Chondrocyte (in vitro differentiated cells): Measurements from ENCODE around the gene PKD1. TPM values are rescaled to one million over a fixed set of nuclear protein-coding genes. Genes with fewer than 3 reads are reported as not detected.

ENCODE experiments used
- DNase-seq: peaks from one replicate; pipeline ENCODE4 v3.0.0; 2021; ENCODE audit warnings: mixed read lengths, low spot score
- H3K27ac Mint-ChIP-seq: one replicate; pipeline ENCODE4 v1.8.0; 2021; ENCODE audit warnings: mild to moderate bottlenecking, moderate library complexity, mixed read lengths; ENCODE audit not compliant: unreplicated experiment
- H3K27me3 Mint-ChIP-seq: 2 replicates; pipeline ENCODE4 v1.8.0; 2021; ENCODE audit warnings: low read depth, mixed read lengths
- H3K36me3 Mint-ChIP-seq: 2 replicates; pipeline ENCODE4 v1.8.0; 2021; ENCODE audit warnings: low read depth, mixed read lengths
- H3K4me1 Mint-ChIP-seq: 2 replicates; pipeline ENCODE4 v1.8.0; 2021; ENCODE audit warnings: low read depth, mild to moderate bottlenecking, mixed read lengths
- H3K4me3 Mint-ChIP-seq: one replicate; pipeline ENCODE4 v1.8.0; 2021; ENCODE audit warnings: mild to moderate bottlenecking, moderate library complexity, mixed read lengths; ENCODE audit not compliant: unreplicated experiment
- H3K9me3 Mint-ChIP-seq: 2 replicates; pipeline ENCODE4 v1.8.0; 2021; ENCODE audit warnings: low read depth, mixed read lengths
- total RNA-seq: library from RNA; stranded (reverse); gene quantifications from 3 replicates; pipeline ENCODE4 v1.2.1, GENCODE V29; 2021
- TF ChIP-seq, protein P1 (sequence below): fragments of 200-600 bp; sonication (generic); IDR thresholded peaks from 2 replicates; pipeline ENCODE4 v1.5.0; 2021; ENCODE audit warnings: antibody characterized with exemption, mild to moderate bottlenecking, moderate library complexity

The PKD1 gene
- total RNA-seq, 1 donor from 2014 or later = 230 TPM

DNA sequence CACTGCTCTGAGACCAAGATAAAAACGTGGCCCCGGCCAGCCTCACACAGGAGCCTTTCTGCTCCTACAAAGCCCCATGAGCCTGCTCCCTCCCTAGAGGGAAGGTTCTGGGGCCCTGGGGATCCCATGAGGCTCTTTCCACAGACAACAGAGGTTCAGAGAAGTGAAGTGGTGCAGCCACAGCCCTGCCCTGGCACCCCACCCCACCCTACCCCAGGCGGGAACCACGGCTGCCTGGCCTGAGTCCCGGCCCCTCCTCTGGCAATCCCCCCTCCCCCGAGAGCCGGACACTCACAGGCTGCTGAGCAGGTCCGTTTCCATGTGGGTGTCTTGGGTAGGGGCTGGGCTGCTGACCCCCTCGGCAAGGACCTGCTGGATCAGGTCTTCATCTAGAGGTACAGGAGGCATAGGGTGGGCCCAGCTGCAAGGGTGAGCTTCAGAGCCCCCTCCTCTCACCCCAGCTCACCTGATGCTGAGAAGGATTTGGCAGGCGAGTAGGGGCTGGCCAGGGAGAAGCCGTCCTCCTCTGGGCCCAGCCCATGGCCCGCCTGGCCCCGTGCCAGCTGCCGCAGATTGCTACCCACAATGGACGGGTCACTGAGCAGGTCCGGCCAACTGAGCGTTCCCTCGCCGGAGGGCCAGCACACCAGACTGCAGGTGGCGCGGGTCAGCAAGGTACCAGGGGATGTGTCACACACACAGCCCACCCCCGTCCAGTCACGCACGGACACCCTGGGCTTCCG lies 38.7 kb downstream of the PKD1 start:
- peaks cover 16% of the 10 kb centered on the region for H3K36me3 Mint-ChIP-seq
- H3K27me3 Mint-ChIP-seq = no peaks in the 10 kb centered on the region
- TF ChIP-seq, protein P1, sequence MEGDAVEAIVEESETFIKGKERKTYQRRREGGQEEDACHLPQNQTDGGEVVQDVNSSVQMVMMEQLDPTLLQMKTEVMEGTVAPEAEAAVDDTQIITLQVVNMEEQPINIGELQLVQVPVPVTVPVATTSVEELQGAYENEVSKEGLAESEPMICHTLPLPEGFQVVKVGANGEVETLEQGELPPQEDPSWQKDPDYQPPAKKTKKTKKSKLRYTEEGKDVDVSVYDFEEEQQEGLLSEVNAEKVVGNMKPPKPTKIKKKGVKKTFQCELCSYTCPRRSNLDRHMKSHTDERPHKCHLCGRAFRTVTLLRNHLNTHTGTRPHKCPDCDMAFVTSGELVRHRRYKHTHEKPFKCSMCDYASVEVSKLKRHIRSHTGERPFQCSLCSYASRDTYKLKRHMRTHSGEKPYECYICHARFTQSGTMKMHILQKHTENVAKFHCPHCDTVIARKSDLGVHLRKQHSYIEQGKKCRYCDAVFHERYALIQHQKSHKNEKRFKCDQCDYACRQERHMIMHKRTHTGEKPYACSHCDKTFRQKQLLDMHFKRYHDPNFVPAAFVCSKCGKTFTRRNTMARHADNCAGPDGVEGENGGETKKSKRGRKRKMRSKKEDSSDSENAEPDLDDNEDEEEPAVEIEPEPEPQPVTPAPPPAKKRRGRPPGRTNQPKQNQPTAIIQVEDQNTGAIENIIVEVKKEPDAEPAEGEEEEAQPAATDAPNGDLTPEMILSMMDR = no peak
- no peak overlapping the region for H3K27ac Mint-ChIP-seq
- H3K4me3 Mint-ChIP-seq = no peak overlapping the region
- no peak for DNase-seq
- no peaks in the 10 kb centered on the region for H3K9me3 Mint-ChIP-seq
- H3K4me1 Mint-ChIP-seq = no peaks in the 10 kb centered on the region

DNA sequence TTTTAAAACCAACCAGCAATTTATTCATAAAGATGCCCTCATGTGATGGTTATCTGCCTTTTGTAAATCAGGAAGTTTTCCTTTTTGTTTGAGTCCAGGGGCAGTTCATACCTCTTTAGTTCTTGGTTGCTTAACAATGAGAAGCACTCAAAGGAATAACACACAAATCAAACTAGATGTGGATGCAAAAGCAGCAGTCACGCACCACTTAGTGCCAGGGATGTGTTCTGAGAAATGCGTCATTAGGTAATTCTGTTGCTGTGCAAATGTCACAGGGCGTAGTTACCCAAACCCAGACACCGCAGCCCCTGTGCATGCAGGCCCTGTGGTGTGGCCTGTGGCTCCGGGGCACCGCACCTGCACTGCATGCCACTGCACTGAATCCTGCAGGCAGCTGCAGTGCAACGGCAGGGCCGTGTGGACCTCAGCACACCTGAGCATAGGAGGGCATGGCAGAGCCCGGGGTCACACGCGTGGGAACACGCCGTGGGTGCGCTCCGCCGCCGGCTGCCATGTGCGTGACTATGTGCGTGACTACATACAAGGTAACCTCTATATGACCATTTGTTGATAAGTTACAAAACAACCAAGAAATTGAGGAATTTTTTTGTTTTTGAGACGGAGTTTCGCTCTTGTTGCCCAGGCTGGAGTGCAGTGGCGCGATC lies 39.6 kb downstream of the PKD1 start:
- no peaks in the 10 kb centered on the region for H3K27me3 Mint-ChIP-seq
- no peak overlapping the region for H3K4me3 Mint-ChIP-seq
- H3K9me3 Mint-ChIP-seq = no peaks in the 10 kb centered on the region
- H3K27ac Mint-ChIP-seq = no peak overlapping the region
- no peaks in the 10 kb centered on the region for H3K4me1 Mint-ChIP-seq
- DNase-seq = no peak
- TF ChIP-seq, protein P1 = no peak
- peaks cover 13% of the 10 kb centered on the region for H3K36me3 Mint-ChIP-seq

DNA sequence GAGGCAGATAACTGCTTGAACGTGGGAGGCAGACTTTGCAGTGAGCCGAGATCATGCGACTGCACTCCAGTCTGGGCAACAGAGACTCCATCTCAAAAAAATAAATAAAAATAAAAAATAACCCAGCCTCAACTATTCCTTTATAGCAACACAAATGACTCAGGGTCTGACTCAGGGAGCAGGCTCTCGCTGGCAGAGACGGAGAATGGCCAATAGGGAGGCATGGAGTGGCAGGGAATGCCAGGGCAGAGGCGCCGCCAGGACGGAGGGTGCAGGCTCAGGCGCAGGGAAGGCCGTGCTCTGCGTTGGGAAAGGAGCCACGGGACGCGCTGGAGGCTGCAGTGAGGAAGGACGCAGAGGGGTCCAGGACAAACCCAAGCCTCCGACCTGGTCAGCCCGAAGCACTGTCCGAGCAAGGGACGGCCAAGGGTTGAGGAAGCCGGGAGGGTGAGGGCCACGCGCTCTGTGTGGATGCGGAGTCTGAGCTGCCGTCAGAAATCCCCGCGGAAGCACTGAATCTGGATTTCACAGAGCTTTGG lies 40.3 kb downstream of the PKD1 start:
- no peaks in the 10 kb centered on the region for H3K27me3 Mint-ChIP-seq
- H3K36me3 Mint-ChIP-seq = peaks cover 13% of the 10 kb centered on the region

DNA sequence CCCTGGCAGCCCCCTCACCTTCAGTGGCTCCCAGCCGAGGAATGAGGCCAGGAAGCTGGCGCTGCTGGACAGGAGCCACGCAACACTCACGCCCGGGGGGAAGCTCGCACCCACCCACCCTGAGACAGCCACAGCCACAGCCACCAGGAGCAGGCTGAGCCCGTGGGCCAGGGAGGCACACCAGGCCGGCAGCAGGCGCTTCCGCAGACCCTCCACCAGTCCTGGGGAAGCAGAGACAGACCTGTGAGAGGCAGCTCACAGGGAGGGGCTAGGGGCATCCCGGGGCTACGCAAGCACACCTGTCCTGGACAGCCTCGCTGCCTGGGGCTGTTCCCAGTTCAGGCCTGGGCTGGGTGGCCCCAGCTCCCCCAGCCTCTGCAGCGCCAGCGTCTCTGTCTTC lies 41.9 kb downstream of the PKD1 start:
- Mint-ChIP-seq H3K4me1 (no peaks in the 10 kb centered on the region), H3K36me3 (peaks cover 13% of the 10 kb centered on the region)
- TF ChIP-seq, protein P1 = no peak

More for the DNA sequence above, 40.3 kb downstream of the PKD1 start:
- no peak overlapping the region for H3K27ac Mint-ChIP-seq
- TF ChIP-seq, protein P1 = no peak
- no peak for DNase-seq
- no peak overlapping the region for H3K4me3 Mint-ChIP-seq
- no peaks in the 10 kb centered on the region for H3K4me1 Mint-ChIP-seq
- H3K9me3 Mint-ChIP-seq = no peaks in the 10 kb centered on the region

DNA sequence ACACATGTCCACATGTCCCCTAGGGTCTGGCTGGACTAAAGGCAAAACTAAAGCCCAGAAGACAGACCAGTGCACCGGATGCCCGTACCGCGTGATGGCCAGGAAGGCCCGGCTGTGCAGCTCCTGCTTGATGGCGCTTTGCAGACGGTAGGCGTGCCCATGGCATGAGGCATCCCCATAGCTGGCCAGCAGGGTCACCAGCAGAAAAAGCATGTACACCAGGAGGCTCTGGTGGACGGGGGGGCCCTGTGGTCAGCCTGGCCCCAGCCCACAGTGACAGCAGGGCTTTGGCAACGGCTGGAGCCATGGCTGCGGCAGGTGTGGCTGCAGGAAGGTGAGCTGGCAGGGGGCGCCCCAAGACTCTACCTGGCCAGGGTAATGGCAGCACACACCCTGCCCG lies 42.8 kb downstream of the PKD1 start:
- no peaks in the 10 kb centered on the region for H3K27me3 Mint-ChIP-seq
- H3K36me3 Mint-ChIP-seq = peaks cover 13% of the 10 kb centered on the region
- H3K27ac Mint-ChIP-seq = no peak overlapping the region
- no peak overlapping the region for H3K4me3 Mint-ChIP-seq
- TF ChIP-seq, protein P1 = no peak
- DNase-seq = no peak
- no peaks in the 10 kb centered on the region for H3K9me3 Mint-ChIP-seq
- H3K4me1 Mint-ChIP-seq = no peaks in the 10 kb centered on the region

More for the DNA sequence above, 41.9 kb downstream of the PKD1 start:
- H3K27me3 Mint-ChIP-seq = no peaks in the 10 kb centered on the region
- H3K9me3 Mint-ChIP-seq = no peaks in the 10 kb centered on the region
- H3K27ac Mint-ChIP-seq = no peak overlapping the region
- no peak overlapping the region for H3K4me3 Mint-ChIP-seq
- no peak for DNase-seq
